MM.1S (cell line): ENCODE data around the gene TFAP2E.

Source experiments
- EZH2phosphoT487 ChIP-seq: fragments of 300-600 bp; sonication (generic); IDR thresholded peaks from 2 replicates; pipeline ENCODE4 v1.6.1; 2018; ENCODE audit warnings: antibody characterized with exemption, low read length
- TF ChIP-seq, protein P1 (sequence below): fragments of 300-600 bp; sonication (generic); IDR thresholded peaks from 2 replicates; pipeline ENCODE4 v1.5.1; 2016; ENCODE audit warnings: antibody characterized with exemption, low read length, mixed read lengths

DNA sequence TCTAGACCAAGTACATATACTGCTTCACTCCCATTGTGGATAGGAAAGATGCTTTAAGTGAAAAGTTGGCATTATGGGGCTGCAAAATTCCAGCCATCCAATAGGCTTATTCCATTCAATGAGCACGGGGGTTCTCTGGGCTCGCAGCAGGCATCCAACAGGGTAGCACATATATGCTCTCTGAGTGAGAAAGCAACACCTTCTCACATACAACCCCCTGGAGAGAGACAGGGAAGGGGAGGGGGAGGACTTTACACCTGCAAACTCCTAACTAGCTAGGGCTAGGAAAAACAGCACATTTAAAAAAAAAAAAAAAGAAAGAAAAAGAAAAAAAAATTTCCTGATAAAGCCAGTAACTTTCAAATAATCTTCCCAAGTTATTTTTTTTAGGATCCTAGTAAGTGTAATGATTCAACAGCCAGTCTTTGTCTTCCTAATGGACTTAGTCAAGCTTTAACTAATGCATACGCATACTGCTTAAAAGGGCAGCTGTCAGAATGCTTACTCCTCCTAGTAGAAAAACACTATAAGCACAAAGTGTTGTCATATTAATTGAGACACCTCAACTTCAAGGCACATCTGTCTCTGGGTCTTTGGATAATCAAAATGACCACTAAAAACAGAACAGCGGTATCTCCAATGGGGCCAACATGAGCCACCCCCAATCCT, 49.5 kb downstream of the TFAP2E start:
- TF ChIP-seq, protein P1, sequence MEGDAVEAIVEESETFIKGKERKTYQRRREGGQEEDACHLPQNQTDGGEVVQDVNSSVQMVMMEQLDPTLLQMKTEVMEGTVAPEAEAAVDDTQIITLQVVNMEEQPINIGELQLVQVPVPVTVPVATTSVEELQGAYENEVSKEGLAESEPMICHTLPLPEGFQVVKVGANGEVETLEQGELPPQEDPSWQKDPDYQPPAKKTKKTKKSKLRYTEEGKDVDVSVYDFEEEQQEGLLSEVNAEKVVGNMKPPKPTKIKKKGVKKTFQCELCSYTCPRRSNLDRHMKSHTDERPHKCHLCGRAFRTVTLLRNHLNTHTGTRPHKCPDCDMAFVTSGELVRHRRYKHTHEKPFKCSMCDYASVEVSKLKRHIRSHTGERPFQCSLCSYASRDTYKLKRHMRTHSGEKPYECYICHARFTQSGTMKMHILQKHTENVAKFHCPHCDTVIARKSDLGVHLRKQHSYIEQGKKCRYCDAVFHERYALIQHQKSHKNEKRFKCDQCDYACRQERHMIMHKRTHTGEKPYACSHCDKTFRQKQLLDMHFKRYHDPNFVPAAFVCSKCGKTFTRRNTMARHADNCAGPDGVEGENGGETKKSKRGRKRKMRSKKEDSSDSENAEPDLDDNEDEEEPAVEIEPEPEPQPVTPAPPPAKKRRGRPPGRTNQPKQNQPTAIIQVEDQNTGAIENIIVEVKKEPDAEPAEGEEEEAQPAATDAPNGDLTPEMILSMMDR: no peak
- no peak for TF ChIP-seq EZH2phosphoT487
